ENCODE measurements around the gene OR52N2. TPM values are rescaled to one million over a fixed set of nuclear protein-coding genes. Genes with fewer than 3 reads are reported as not detected.

Gene OR52N2
- polyA plus RNA-seq, 1 donor (not counting 4 experiments of a cell fraction or from before 2014, with no cell fraction given) = not detected

- H3K4me2 ChIP-seq (ENCODE audit: control insufficient read depth, extremely low read depth, insufficient read depth, low read depth, low read length) = no peak within 1 kb of the TSS
- no peaks in the 10 kb centered on the region for H3K79me2 ChIP-seq (ENCODE audit: control insufficient read depth, insufficient read depth, low read length)
- TF ChIP-seq EZH2 (IDR thresholded peaks at IDR 0.05; ENCODE audit: low read length) (no peak), CTCF (optimal IDR thresholded peaks at IDR 0.05 in 1 of 3, IDR thresholded peaks at IDR 0.05 in 1 of 3, conservative IDR thresholded peaks at IDR 0.05 in 1 of 3; ENCODE audit: extremely low read depth in 1 of 3, insufficient read depth in 2 of 3, low read length in 3 of 3) (no peak)
- H3K9me3 ChIP-seq (ENCODE audit: control insufficient read depth, low read depth, low read length) = no peaks in the 10 kb centered on the region
- no peaks in the 10 kb centered on the region for H3K27me3 ChIP-seq (ENCODE audit: control insufficient read depth, extremely low read depth, insufficient read depth, low read length)
- H3K4me3 ChIP-seq (ENCODE audit: control insufficient read depth in 2 of 3, extremely low read depth in 1 of 3, insufficient read depth in 2 of 3, low read depth in 1 of 3, low read length in 3 of 3) = no peak within 1 kb of the TSS
- no peaks in the 10 kb centered on the region for H3K4me1 ChIP-seq (ENCODE audit: control insufficient read depth, extremely low read depth, insufficient read depth, low read length)
- no peak within 1 kb of the TSS for H3K9ac ChIP-seq (ENCODE audit: control insufficient read depth, extremely low read depth, insufficient read depth, low read length)
- DNase-seq (ENCODE audit: low read depth, low spot score) (no peak), FAIRE-seq (no peak)
- H3K9me1 ChIP-seq (ENCODE audit: control insufficient read depth, extremely low read depth, insufficient read depth, low read length) = no peaks in the 10 kb centered on the region
- no peak within 1 kb of the TSS for H2AFZ ChIP-seq (ENCODE audit: control insufficient read depth, low read length)
- dilution Hi-C loops (cut with MboI; ENCODE audit: extremely low pct_ligation_motif_present, low sequenced_read_pairs) = no loop called here
- H3K36me3 ChIP-seq (ENCODE audit: control insufficient read depth in 2 of 2, extremely low read depth in 1 of 2, insufficient read depth in 2 of 2, low read length in 2 of 2) = no peaks in the 10 kb centered on the region
- no peaks in the 10 kb centered on the region for H4K20me1 ChIP-seq (ENCODE audit: control insufficient read depth, extremely low read depth, insufficient read depth, low read length)
- no peak within 1 kb of the TSS for H3K27ac ChIP-seq (ENCODE audit: control insufficient read depth, insufficient read depth, low read length)
These were observed 25.5 kb upstream of the OR52N2 start, which contains the start of gene OR52N5 for GRCh38 chr11:5783255-5783654. Gene OR52N5 (minus strand): TSS chr11:5783355. CDS start chr11:5778634, 4,721 bp downstream.

DNA sequence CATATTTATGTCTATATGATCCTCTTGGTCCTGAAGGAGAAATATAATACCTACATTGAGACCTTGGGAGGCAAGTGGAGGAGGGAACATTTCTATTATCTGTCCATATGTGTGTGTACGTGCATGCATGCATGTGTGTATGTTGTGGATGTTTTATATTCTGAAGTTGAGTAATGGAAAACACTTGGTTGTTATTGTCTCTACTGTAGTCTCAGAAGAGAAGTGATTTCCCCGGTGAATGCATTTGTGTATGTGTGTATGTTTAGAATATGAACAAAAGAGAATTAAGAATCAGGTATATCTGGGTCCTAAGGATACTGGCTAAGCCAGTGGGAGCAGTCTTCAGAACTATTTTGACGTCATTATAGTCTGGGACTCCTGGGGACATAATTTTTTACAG, 17.6 kb upstream of the OR52N2 start, which contains the start of gene OR52N1:
OR52N1 (minus strand) TSS at position 101 of the 400 bp plus-strand sequence. CDS start 2,449 bp downstream, outside the sequence.
- dilution Hi-C loops (cut with MboI; ENCODE audit: extremely low pct_ligation_motif_present, low sequenced_read_pairs) = no loop called here
- Histone ChIP-seq H3K9ac (ENCODE audit: control insufficient read depth, extremely low read depth, insufficient read depth, low read length) (no peak within 1 kb of the TSS), H2AFZ (ENCODE audit: control insufficient read depth, low read length) (no peak within 1 kb of the TSS), H3K4me1 (ENCODE audit: control insufficient read depth, extremely low read depth, insufficient read depth, low read length) (no peaks in the 10 kb centered on the region), H3K79me2 (ENCODE audit: control insufficient read depth, insufficient read depth, low read length) (no peaks in the 10 kb centered on the region), H3K27ac (ENCODE audit: control insufficient read depth, insufficient read depth, low read length) (no peak within 1 kb of the TSS), H3K9me3 (ENCODE audit: control insufficient read depth, low read depth, low read length) (no peaks in the 10 kb centered on the region), H3K4me3 (ENCODE audit: control insufficient read depth in 2 of 3, extremely low read depth in 1 of 3, insufficient read depth in 2 of 3, low read depth in 1 of 3, low read length in 3 of 3) (no peak within 1 kb of the TSS), H3K27me3 (ENCODE audit: control insufficient read depth, extremely low read depth, insufficient read depth, low read length) (no peaks in the 10 kb centered on the region), H4K20me1 (ENCODE audit: control insufficient read depth, extremely low read depth, insufficient read depth, low read length) (no peaks in the 10 kb centered on the region), H3K9me1 (ENCODE audit: control insufficient read depth, extremely low read depth, insufficient read depth, low read length) (no peaks in the 10 kb centered on the region), H3K4me2 (ENCODE audit: control insufficient read depth, extremely low read depth, insufficient read depth, low read depth, low read length) (no peak within 1 kb of the TSS), H3K36me3 (ENCODE audit: control insufficient read depth in 2 of 2, extremely low read depth in 1 of 2, insufficient read depth in 2 of 2, low read length in 2 of 2) (no peaks in the 10 kb centered on the region)
- DNase-seq (ENCODE audit: low read depth, low spot score) (no peak), FAIRE-seq (no peak)
- TF ChIP-seq EZH2 (IDR thresholded peaks at IDR 0.05; ENCODE audit: low read length) = no peak
- no peak for TF ChIP-seq CTCF (optimal IDR thresholded peaks at IDR 0.05 in 1 of 3, IDR thresholded peaks at IDR 0.05 in 1 of 3, conservative IDR thresholded peaks at IDR 0.05 in 1 of 3; ENCODE audit: extremely low read depth in 1 of 3, insufficient read depth in 2 of 3, low read length in 3 of 3)
